ENCODE measurements around the gene EIF3A. TPM values are rescaled to one million over a fixed set of nuclear protein-coding genes. Genes with fewer than 3 reads are reported as not detected.

Gene EIF3A
- total RNA-seq, 4 donors from 2014 or later = 118 to 147 (median 128) TPM

GRCh38 chr10:119049361-119049760 lies 31.3 kb downstream of the EIF3A start:
- no peaks in the 10 kb centered on the region for H3K9me3 ChIP-seq
- intact Hi-C loops (cut with DNase I) = no loop called here
- no peaks in the 10 kb centered on the region for H3K27me3 ChIP-seq
- H3K4me3 ChIP-seq = no peak overlapping the region
- WGBS = 95% methylated on average over 5 of the region's 5 CpGs
- TF ChIP-seq EP300 (IDR thresholded peaks at IDR 0.05) (no peak), CTCF (IDR thresholded peaks at IDR 0.05) (no peak), POLR2AphosphoS5 (IDR thresholded peaks at IDR 0.05) (no peak), POLR2A (IDR thresholded peaks at IDR 0.05; ENCODE audit: low read depth) (no peak)
- H3K36me3 ChIP-seq = peaks cover 75 to 100% (median 97%) of the 10 kb centered on the region in 4 donors
- H3K27ac ChIP-seq (replicated peaks in 1 of 4) = no peak overlapping the region
- DNase-seq (ENCODE audit: extremely low spot score) = no peak
- no peaks in the 10 kb centered on the region for H3K4me1 ChIP-seq

GRCh38 chr10:119045561-119045960 lies 35.1 kb downstream of the EIF3A start:
- Histone ChIP-seq H3K27ac (replicated peaks in 1 of 4) (no peak overlapping the region), H3K36me3 (peaks cover 78 to 100% (median 97%) of the 10 kb centered on the region in 4 donors), H3K9me3 (no peaks in the 10 kb centered on the region), H3K4me1 (no peaks in the 10 kb centered on the region), H3K4me3 (no peak overlapping the region), H3K27me3 (no peaks in the 10 kb centered on the region)
- WGBS = 94% methylated on average over 7 of the region's 7 CpGs
- no peak for DNase-seq (ENCODE audit: extremely low spot score)
- intact Hi-C loops (cut with DNase I) = no loop called here
- no peak for TF ChIP-seq EP300 (IDR thresholded peaks at IDR 0.05)

- H3K36me3 ChIP-seq = peaks cover 79 to 100% (median 98%) of the 10 kb centered on the region in 4 donors
- 95% methylated on average over 26 of the region's 26 CpGs for WGBS
- TF ChIP-seq POLR2A (IDR thresholded peaks at IDR 0.05; ENCODE audit: low read depth) (no peak), EP300 (IDR thresholded peaks at IDR 0.05) (no peak), CTCF (IDR thresholded peaks at IDR 0.05) (no peak), POLR2AphosphoS5 (IDR thresholded peaks at IDR 0.05) (no peak)
These were observed 38.4 kb downstream of the EIF3A start for GRCh38 chr10:119042169-119042568.

GRCh38 chr10:119041326-119041725 lies 39.3 kb downstream of the EIF3A start:
- Histone ChIP-seq H3K9me3 (no peaks in the 10 kb centered on the region), H3K4me1 (no peaks in the 10 kb centered on the region), H3K4me3 (no peak overlapping the region), H3K27ac (replicated peaks in 1 of 4) (no peak overlapping the region), H3K36me3 (peaks cover 83 to 100% (median 98%) of the 10 kb centered on the region in 4 donors), H3K27me3 (no peaks in the 10 kb centered on the region)
- TF ChIP-seq EP300 (IDR thresholded peaks at IDR 0.05) (no peak), POLR2A (IDR thresholded peaks at IDR 0.05; ENCODE audit: low read depth) (no peak), POLR2AphosphoS5 (IDR thresholded peaks at IDR 0.05) (no peak), CTCF (IDR thresholded peaks at IDR 0.05) (no peak)
- DNase-seq (ENCODE audit: extremely low spot score) = no peak
- intact Hi-C loops (cut with DNase I) = no loop called here
- WGBS = 92% methylated on average over 4 of the region's 4 CpGs

More at GRCh38 chr10:119042169-119042568, 38.4 kb downstream of the EIF3A start:
- intact Hi-C loops (cut with DNase I) = no loop called here
- Histone ChIP-seq H3K9me3 (no peaks in the 10 kb centered on the region), H3K4me1 (no peaks in the 10 kb centered on the region), H3K27ac (replicated peaks in 1 of 4) (no peak overlapping the region), H3K4me3 (no peak overlapping the region), H3K27me3 (no peaks in the 10 kb centered on the region)
- DNase-seq (ENCODE audit: extremely low spot score) = no peak

- H3K36me3 ChIP-seq = peaks cover 70 to 97% (median 92%) of the 10 kb centered on the region in 4 donors
- DNase-seq (ENCODE audit: extremely low spot score) = no peak
- no peaks in the 10 kb centered on the region for H3K4me1 ChIP-seq
- intact Hi-C loops (cut with DNase I) = loop anchor here (10.0 kb wide), 2 partner anchors 284 to 464 kb away; partner anchors contain the start of gene CACUL1
- no peak for TF ChIP-seq EP300 (IDR thresholded peaks at IDR 0.05)
- TF ChIP-seq POLR2A (IDR thresholded peaks at IDR 0.05; ENCODE audit: low read depth) = no peak
- no peak for TF ChIP-seq CTCF (IDR thresholded peaks at IDR 0.05)
- no peak for TF ChIP-seq POLR2AphosphoS5 (IDR thresholded peaks at IDR 0.05)
- H3K9me3 ChIP-seq = no peaks in the 10 kb centered on the region
- H3K27ac ChIP-seq (replicated peaks in 1 of 4) = no peak overlapping the region
- WGBS = 67% methylated on average over 1 of the region's 1 CpG
- H3K4me3 ChIP-seq = no peak overlapping the region
- H3K27me3 ChIP-seq = no peaks in the 10 kb centered on the region
These were observed 41.5 kb downstream of the EIF3A start for GRCh38 chr10:119039161-119039560.

Data from esophagus muscularis mucosa (tissue), 4 donors.